Stimulated activated CD4-positive, alpha-beta T cell treated with anti-CD3 and anti-CD28 coated beads, Interleukin-12 subunit alpha, Interleukin-12 subunit beta, amount 100 ng/mL, for 24 hours (primary cell): ENCODE measurements around the gene BTG2.
A peak's percentile ranks its signal among the peaks of the same experiment; 100 is the strongest.

Experiments used
- DNase-seq, 2 experiments: peaks; one replicate each; pipeline ENCODE4 v3.0.0-alpha.2; 2020; ENCODE audit warnings: low read depth in 2 of 2

The BTG2 gene

DNA sequence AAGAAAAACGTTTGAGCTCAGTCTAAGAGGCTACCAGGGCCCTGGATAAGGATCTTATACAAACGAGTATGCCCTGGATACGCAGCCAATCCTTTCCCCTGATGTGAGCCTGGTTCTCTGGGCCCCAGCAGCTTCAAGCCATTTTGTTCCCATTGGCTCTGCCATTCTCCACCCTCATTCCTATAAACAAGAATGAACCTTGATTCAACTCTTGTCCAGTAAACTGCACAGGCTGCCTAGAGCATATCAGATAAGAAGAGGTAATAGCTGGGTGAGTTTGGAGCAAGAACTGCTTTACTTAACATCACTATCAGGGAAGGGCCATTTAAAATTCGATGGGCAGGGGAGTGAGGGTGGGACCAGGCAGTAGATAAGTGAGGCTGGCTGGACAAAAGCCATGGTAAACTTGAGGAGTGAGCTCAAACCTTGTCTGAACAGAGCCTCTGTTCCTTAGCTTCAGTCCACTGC is 11.3 kb downstream of the BTG2 start:
- DNase-seq = no peak

DNA sequence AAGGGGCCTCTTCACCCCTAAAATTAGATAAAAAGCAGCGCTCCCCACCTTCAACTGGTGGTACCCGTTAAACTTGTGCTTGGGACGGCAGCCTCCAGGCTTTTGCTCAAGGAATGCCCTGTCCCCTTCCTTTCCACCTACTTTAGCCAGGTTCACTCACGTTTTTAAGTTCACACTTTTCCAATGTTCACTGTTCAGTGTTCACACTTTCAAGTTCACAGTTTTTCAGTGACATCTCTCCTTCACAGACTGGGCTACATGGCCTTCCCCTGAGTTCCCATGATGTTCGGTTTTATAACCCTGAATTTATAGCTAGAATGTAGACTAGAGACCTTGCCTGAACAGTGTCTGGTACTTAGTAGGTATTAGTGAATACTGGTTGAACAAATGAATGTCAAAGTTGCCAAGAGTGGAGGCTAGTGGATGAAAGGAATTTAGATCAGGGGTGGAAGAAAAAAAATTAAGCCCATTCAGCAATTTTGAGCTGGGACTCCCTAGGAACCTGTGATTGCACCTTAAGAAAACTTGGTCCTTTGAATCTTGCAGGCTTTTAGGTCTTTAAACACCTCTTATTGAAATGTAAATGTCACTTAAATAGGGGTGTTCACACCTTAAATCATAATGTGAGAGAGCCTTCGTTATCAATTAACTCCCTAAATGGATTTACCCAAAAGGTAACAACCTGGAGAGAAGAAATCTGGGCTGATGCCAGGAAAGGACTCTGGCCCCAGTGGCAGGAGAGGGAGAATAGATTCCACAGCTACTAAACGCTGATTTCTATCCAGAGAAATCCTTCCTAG is 12.3 kb downstream of the BTG2 start:
- DNase-seq = no peak

DNA sequence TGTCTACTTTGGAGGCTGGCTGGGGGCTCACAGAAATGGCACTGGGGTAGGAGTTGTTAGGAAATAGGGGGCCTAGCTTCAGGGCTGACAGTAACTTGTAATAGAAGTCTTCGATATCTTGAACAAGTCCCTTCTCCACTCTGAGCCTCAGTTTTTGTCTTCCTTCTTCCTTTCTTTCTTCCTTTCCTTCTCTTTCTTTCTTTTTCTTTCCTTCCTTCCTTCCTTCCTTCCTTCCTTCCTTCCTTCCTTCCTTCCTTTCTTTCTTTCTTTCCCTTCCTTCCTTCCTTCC is 12.9 kb downstream of the BTG2 start:
- DNase-seq = no peak

DNA sequence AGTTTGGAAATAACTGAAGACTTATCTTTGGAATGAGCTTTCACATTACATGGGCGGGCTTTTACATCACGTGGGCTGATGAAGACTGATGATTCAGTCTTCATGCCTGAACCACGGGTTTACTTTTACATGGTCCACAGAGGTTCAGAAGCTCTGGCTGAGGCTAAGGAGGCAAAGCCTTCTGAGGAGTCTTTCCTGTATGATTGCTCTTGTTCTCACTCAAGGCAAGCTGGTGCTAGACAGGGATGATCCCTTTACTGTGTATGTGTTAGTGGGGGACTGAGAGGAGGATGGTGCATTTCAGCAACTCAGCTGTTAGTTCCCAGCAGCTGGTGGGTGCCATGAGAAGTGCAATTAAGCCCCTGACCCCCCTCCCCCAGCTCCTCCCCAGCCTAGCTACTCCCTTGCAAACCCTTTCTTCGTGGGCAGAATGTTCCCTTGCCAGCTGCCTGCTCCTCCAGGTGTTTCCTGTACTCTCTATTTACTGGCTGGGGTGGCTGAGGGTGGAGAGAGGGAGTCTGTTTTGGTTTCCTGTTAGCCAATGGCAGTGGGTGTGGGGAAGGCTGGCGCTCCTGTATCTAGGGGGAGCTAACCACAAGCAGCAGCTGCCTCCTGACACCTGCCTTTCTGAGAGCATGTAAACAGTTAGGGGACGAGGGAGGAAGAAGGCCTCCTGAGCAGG is 15.4 kb downstream of the BTG2 start:
- DNase-seq = no peak

- DNase-seq = no peak
Observed at GRCh38 chr1:203321273-203322052, 16.1 kb downstream of the BTG2 start.

DNA sequence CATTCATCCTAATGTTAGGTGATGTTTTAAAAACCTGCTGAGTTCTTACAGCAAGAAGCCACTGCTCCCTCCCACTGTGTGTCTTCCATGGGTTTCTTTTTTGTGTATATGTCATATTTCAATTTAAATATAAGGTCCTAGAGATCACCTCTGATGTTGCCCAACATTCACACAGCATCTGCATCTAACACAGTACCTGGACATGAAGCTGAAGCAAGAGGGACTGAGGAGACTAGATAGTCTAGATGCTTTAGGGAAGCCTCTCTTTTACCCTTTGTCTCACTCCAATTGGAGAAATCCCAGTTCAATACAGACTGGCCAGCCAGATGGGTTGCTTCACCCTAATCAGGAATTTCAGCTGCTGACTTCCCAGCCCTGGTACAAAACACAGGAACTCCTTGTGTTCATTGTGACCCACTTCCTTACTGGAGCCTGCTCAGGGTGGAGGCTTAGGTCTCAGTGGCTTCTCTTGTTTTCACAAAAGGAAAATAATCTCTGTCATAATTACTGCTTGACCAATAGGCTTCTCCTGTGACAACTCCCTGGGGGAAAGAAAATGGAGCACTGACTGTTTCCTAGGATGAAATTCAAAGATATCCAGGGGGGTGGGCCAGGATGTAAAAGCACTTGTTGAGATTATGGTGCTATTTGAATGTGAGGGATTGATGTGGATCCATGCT is 17.3 kb downstream of the BTG2 start:
- DNase-seq = no peak

GRCh38 chr1:203323587-203323986 is 18.3 kb downstream of the BTG2 start:
- DNase-seq = no peak

GRCh38 chr1:203324105-203325025 is 19.0 kb downstream of the BTG2 start:
- no peak for DNase-seq

DNA sequence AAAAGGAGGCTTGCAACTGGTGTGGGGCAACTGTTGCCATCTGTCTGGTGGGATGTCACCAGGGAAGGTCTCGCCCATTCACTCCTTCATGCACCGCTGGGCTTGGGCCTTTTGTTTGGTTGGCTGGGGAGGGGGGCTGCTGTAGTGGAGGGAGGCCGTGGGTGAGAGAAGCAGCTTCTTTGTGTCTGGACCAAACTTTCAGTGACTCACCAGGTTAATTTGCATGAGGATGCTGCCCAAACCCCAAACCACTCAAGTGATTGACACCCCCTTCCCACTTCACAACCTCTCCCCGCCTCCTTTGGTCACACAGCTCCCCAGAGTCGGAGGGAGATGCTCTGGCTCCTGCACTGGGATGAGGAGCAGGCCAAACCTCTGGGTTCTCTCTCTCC is 19.7 kb downstream of the BTG2 start:
- peak in 1 of 2 experiments; percentile 49 for DNase-seq

GRCh38 chr1:203325418-203326091 is 20.2 kb downstream of the BTG2 start:
- DNase-seq = no peak

DNA sequence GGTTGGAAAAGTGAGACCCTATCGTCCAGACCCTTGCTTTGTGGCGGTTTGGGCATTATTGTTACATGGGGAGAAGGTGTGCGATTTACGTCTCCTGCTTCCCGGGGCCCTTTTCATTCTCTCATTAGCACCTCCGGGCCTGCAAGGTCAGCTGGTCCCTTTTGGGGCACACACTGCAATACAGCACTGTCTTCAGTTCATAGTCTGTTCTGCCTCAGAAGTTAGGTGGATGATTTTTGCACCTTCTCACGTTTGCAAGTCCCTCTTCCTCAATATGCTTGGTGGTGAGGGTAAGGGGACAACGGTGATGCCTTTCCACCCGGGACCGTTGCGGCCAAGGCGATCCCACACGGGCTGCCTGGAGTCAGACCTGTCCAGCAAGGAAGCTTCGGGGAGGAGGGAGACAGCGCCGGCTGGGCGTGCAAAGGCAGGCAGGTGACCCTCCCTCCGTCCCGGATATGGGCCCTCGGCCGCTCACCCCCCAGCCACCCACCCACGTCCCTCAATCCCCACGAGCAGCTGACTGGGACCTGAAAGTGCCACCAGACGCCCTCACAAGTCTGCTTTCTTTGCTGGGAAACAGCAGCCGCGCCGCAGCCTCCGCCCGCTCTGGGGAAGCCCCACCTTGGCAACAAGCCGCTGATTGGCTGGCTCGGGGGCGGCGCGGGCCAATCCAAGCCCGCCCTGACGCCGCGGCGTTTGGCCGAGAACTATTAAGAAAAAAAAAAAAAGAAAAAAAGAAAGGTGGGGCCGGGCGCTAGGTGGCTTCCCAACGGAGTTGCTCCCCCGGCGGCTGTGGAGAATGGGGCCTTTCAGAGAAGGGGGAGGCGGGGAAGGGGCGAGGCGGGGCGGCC is 21.7 kb downstream of the BTG2 start:
- peak; percentile 85 to 90 for DNase-seq

- DNase-seq = no peak
Observed at GRCh38 chr1:203327684-203328457, 22.6 kb downstream of the BTG2 start.

- DNase-seq = no peak
Observed at GRCh38 chr1:203328714-203329122, 23.4 kb downstream of the BTG2 start.

DNA sequence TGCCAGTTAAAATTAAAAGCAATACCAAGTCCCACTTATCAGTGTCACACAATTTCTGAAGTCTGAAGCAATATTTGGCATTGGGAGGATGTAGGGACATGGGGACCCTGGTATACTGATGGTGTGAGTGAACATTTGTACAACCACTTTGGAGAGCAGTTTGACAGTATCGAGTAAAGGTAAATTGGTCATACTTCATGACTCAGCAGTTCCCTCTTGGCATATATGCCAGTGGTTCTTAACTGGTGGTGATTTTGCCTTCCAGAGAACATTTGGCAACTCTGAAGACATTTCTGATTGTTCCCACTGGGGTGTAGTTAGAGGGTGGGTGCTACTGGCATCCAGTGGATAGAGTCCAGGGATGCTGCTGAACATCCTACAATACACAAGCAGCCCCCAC is 25.9 kb downstream of the BTG2 start:
- no peak for DNase-seq

DNA sequence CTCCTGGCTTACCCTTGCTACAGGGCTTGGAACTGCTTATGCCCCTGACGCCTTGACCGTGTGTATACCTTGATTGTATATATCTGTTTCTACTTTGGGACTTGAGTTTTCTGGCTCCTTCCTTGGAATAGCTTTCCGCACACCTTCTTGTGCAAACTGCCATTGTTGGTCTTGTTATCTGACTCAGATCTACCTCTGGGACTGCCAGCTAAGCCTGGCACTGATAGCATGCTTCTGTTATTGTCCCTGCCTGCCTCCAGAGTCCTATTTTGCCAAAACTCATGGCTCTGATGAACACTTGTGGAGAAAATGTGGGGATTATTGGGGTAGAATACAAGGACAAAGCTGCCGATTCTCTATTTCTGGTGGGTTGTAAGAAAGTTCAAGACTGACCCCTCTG is 30.2 kb downstream of the BTG2 start:
- DNase-seq = no peak

DNA sequence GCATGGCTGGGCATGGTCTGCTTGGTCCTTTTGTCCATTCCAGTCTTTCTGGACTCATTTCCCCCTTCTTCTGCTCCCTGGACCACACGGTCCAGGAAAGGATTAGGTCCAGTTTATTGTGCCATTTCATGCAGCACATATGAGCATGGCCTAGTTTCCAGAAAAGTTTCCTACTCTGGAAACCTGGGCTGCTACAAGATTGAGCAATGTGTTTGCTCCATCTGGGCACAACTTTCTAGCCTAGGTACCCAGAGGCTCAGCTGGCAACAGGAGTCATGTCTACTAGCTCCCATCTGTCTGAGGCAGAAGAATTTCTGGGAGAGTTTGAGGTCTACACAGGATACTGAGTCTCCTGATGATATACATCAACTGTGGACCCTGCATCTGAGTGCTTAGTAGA is 30.8 kb downstream of the BTG2 start:
- no peak for DNase-seq

DNA sequence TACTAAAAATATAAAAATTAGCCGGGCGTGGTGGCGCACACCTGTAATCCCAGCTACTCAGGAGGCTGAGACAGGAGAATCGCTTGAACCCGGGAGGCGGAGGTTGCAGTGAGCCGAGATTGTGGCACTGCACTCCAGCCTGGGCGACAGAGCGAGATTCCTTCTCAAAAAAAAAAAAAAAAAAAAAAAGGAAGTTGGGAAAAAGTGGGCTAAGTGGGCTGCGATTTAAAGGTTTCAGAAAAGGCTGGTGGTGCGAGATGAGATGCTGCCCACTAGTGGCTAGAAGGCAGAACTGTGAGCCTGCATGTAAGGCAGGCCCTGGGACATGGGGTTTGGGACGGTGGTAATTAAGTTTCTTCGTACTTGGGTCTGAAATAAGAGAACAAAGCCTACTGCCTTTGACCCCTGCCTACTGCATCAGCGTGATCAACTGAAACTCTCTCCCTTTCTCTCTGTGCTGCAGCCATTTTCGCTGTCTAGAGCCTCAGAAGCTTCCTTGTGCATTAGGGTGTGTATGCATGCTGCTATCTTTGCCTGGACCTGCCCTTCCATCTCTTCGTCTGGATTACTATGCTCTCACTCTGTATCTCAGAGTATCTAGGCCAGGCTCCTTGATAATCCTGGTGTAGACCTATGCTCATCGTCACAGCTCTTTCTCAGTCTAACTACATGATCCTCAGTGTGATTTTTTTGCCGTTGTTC is 33.2 kb downstream of the BTG2 start:
- DNase-seq = peak in 1 of 2 experiments; percentile 46
